Mucosa of descending colon (tissue), 3 donors: Measurements from ENCODE around the gene DGUOK. TPM values are rescaled to one million over a fixed set of nuclear protein-coding genes. Genes with fewer than 3 reads are reported as not detected.

Experiments
- ATAC-seq: fragments of 200-7000 bp; cut with Tn5 transposase; one replicate; pipeline ENCODE4 v1.9.1; 2020; ENCODE audit warnings: mild to moderate bottlenecking, moderate library complexity
- DNase-seq, 3 donors: peaks; one replicate each; pipeline ENCODE4 v3.0.0-alpha.2; 2020
- H3K36me3 ChIP-seq: fragments of 200-600 bp; one replicate; pipeline ENCODE4 v1.8.0; 2021; ENCODE audit warnings: low read depth, mild to moderate bottlenecking
- H3K4me1 ChIP-seq: fragments of 200-600 bp; one replicate; pipeline ENCODE4 v1.8.0; 2021; ENCODE audit warnings: low read depth, mild to moderate bottlenecking
- H3K4me3 ChIP-seq: fragments of 200-600 bp; one replicate; pipeline ENCODE4 v1.8.0; 2021; ENCODE audit warnings: mild to moderate bottlenecking
- H3K9me3 ChIP-seq: fragments of 200-600 bp; one replicate; pipeline ENCODE4 v1.8.0; 2021; ENCODE audit warnings: mild to moderate bottlenecking
- CTCF ChIP-seq: fragments of 200-600 bp; IDR thresholded peaks from one replicate; pipeline ENCODE4 v1.8.0; 2022; ENCODE audit warnings: antibody characterized with exemption, mild to moderate bottlenecking
- intact Hi-C, 2 donors: fragments of 100-400 bp; cut with DNase I in 1 of 2; cut with micrococcal nuclease in 1 of 2; formaldehyde crosslinking; loops; one replicate each; pipeline versions ENCODE4 v1.11.0 to v1.11.1; 2022; cut with DNase I, micrococcal nuclease
- total RNA-seq, 3 donors: library from RNA; stranded (reverse); fragmentation: NEBNext Ultra II Directional in 2 of 3; extraction: Animal tissue kit (Norgen Biotek cat#: 25700) in 2 of 3; gene quantifications; one replicate each; pipeline versions ENCODE4 v1.2.1 to v1.2.4, GENCODE V29; 2021 to 2023
- donor health status: DM: no; HTN: no; CAD: no; lungs with moderate emphysema.
- donor health status: DM: no; HTN: no; CAD: no.
- donor health status: DM: no; HTN: yes; CAD: no.

DGUOK gene
- total RNA-seq, 3 donors from 2014 or later: 36.5 to 61.3 (median 57.8) TPM

- TF ChIP-seq CTCF: no peak
- Histone ChIP-seq H3K9me3 (no peaks in the 10 kb centered on the region), H3K4me3 (no peak overlapping the region), H3K4me1 (peaks cover 20% of the 10 kb centered on the region), H3K36me3 (no peaks in the 10 kb centered on the region)
- ATAC-seq (no peak), DNase-seq (no peak)
- intact Hi-C loops: no loop called here
These were observed 77.8 kb downstream of the DGUOK start for GRCh38 chr2:74004212-74005182.

GRCh38 chr2:74005786-74006185 is 79.1 kb downstream of the DGUOK start:
- DNase-seq (no peak), ATAC-seq (no peak)
- intact Hi-C loops: no loop called here
- Histone ChIP-seq H3K36me3 (no peaks in the 10 kb centered on the region), H3K4me3 (no peak overlapping the region), H3K9me3 (no peaks in the 10 kb centered on the region), H3K4me1 (peaks cover 19% of the 10 kb centered on the region)
- TF ChIP-seq CTCF: no peak

- H3K36me3 ChIP-seq: no peaks in the 10 kb centered on the region
- no peaks in the 10 kb centered on the region for H3K9me3 ChIP-seq
- H3K4me1 ChIP-seq: peaks cover 19% of the 10 kb centered on the region
- no peak overlapping the region for H3K4me3 ChIP-seq
- TF ChIP-seq CTCF: no peak
- ATAC-seq: no peak
- intact Hi-C loops: no loop called here
- no peak for DNase-seq
These were observed 79.8 kb downstream of the DGUOK start for GRCh38 chr2:74006459-74006858.

- ATAC-seq: no peak
- no peak for TF ChIP-seq CTCF
- DNase-seq: no peak
- Histone ChIP-seq H3K9me3 (no peaks in the 10 kb centered on the region), H3K4me1 (peaks cover 19% of the 10 kb centered on the region), H3K4me3 (no peak overlapping the region), H3K36me3 (no peaks in the 10 kb centered on the region)
- intact Hi-C loops: no loop called here
These were observed 80.4 kb downstream of the DGUOK start for GRCh38 chr2:74007121-74007520.

- intact Hi-C loops: no loop called here
- ATAC-seq: no peak
- H3K36me3 ChIP-seq: no peaks in the 10 kb centered on the region
- H3K9me3 ChIP-seq: no peaks in the 10 kb centered on the region
- H3K4me3 ChIP-seq: no peak overlapping the region
- no peak for TF ChIP-seq CTCF
- no peak for DNase-seq
- peaks cover 18% of the 10 kb centered on the region for H3K4me1 ChIP-seq
These were observed 81.0 kb downstream of the DGUOK start for GRCh38 chr2:74007711-74008110.

Other genes with a start within 250 kb of the DGUOK start
- 10 to 100 TPM; 22.3 to 33.5 (median 23.9) TPM for gene TPRKB, start 189.5 kb upstream of the DGUOK start, total RNA-seq
- gene DUSP11, start 146.8 kb upstream of the DGUOK start, total RNA-seq: 10 to 100 TPM; 18.5 to 22.5 (median 21.0) TPM
- not detected for gene C2orf78, start 142.7 kb upstream of the DGUOK start, total RNA-seq
- 10 to 100 TPM; 38.9 to 47.0 (median 42.5) TPM for gene STAMBP, start 97.9 kb upstream of the DGUOK start, total RNA-seq
- 1,000 to 10,000 TPM in 1 of 3 donors, 100 to 1,000 TPM in 1, 10 to 100 TPM in 1; 53.1 to 3,506 (median 391) TPM for gene ACTG2, start 33.9 kb upstream of the DGUOK start, total RNA-seq
- 10 to 100 TPM; 16.6 to 28.7 (median 21.9) TPM for gene TET3, start 58.0 kb downstream of the DGUOK start, total RNA-seq
- gene BOLA3, start 221.0 kb downstream of the DGUOK start, total RNA-seq: 10 to 100 TPM; 29.6 to 47.0 (median 38.0) TPM